RCC 7860 (cell line): Measurements from ENCODE around the gene SSC4D.
"Not testable (repeated sequence)": the region's sequence is repeated elsewhere in the genome, so short reads cannot be mapped to it uniquely, and the experiment has no call there.

Experiments used
- DNase-seq: peaks from one replicate; pipeline ENCODE4 v3.0.0-alpha.2; 2015; ENCODE audit warnings: low spot score
- FAIRE-seq: peaks from 2 replicates; lab custom pipeline; 2012; peaks lifted over from hg19 to GRCh38; lab: Jason Lieb, UNC

Gene SSC4D

GRCh38 chr7:76423666-76424412, 14.3 kb upstream of the SSC4D start:
- DNase-seq (peak; percentile 43), FAIRE-seq (no peak)

- FAIRE-seq (peak; percentile 96), DNase-seq (peak; percentile 100)
Measured at GRCh38 chr7:76421097-76421496, 11.6 kb upstream of the SSC4D start.

- DNase-seq, FAIRE-seq: not testable (repeated sequence)
Measured at GRCh38 chr7:76417654-76418310, 8.3 kb upstream of the SSC4D start.

GRCh38 chr7:76412249-76412648, 2.8 kb upstream of the SSC4D start:
- no peak for DNase-seq
- no peak for FAIRE-seq

- DNase-seq (no peak), FAIRE-seq (no peak)
Measured at GRCh38 chr7:76411626-76412025, 2.1 kb upstream of the SSC4D start.

- DNase-seq (no peak), FAIRE-seq (no peak)
Measured at GRCh38 chr7:76408121-76408560, 1.4 kb downstream of the SSC4D start.

GRCh38 chr7:76407718-76408117, 1.8 kb downstream of the SSC4D start:
- DNase-seq (no peak), FAIRE-seq (no peak)

- FAIRE-seq = no peak
- DNase-seq = no peak
Measured at GRCh38 chr7:76405738-76406137, 3.8 kb downstream of the SSC4D start.

GRCh38 chr7:76403780-76404494, 5.6 kb downstream of the SSC4D start:
- DNase-seq (no peak), FAIRE-seq (no peak)

GRCh38 chr7:76403097-76403496, 6.4 kb downstream of the SSC4D start:
- not testable (repeated sequence) for FAIRE-seq, DNase-seq

- DNase-seq = no peak
- no peak for FAIRE-seq
Measured at GRCh38 chr7:76400248-76400647, 9.2 kb downstream of the SSC4D start.

GRCh38 chr7:76397409-76398183, 11.9 kb downstream of the SSC4D start:
- FAIRE-seq = no peak
- DNase-seq = peak; percentile 62

GRCh38 chr7:76396864-76397263, 12.6 kb downstream of the SSC4D start:
- DNase-seq = no peak
- FAIRE-seq = no peak

GRCh38 chr7:76395965-76396726, 13.4 kb downstream of the SSC4D start:
- DNase-seq (no peak), FAIRE-seq (no peak)

- FAIRE-seq, DNase-seq: not testable (repeated sequence)
Measured at GRCh38 chr7:76395605-76395964, 13.9 kb downstream of the SSC4D start.

- FAIRE-seq (no peak), DNase-seq (no peak)
Measured at GRCh38 chr7:76394957-76395356, 14.5 kb downstream of the SSC4D start.

GRCh38 chr7:76393116-76394031, 16.1 kb downstream of the SSC4D start:
- FAIRE-seq = no peak
- DNase-seq = peak; percentile 90

GRCh38 chr7:76392531-76393115, 16.9 kb downstream of the SSC4D start:
- FAIRE-seq (no peak), DNase-seq (no peak)

GRCh38 chr7:76390092-76390491, 19.4 kb downstream of the SSC4D start:
- no peak for FAIRE-seq
- DNase-seq = no peak
